ENCODE measurements around the gene SMARCA4.

- TF ChIP-seq POLR2AphosphoS5 (IDR thresholded peaks at IDR 0.05; ENCODE audit: low read depth, low read length) (no peak), POLR2A (IDR thresholded peaks at IDR 0.05; ENCODE audit: low read depth, low read length) (no peak), TAF1 (IDR thresholded peaks at IDR 0.05; ENCODE audit: borderline replicate concordance, low read depth, low read length) (no peak)
Measured at GRCh38 chr19:11064831-11065303, 104.0 kb downstream of the SMARCA4 start.
